AG09309 (cell line): ENCODE measurements around the gene PIGZ.

Source experiments
- DNase-seq: peaks from one replicate; pipeline ENCODE4 v3.0.0-alpha.2; 2010; ENCODE audit warnings: low read depth
- H3K4me3 ChIP-seq: 2 replicates; pipeline ENCODE4 v1.5.1; 2011; ENCODE audit warnings: mild to moderate bottlenecking, low read depth, low read length, moderate library complexity; ENCODE audit not compliant: control insufficient read depth
- CTCF ChIP-seq: IDR thresholded peaks from 2 replicates; pipeline ENCODE4 v1.5.1; 2011; ENCODE audit warnings: mild to moderate bottlenecking, low read depth, low read length, inconsistent platforms; ENCODE audit not compliant: insufficient read depth, control insufficient read depth; ENCODE audit errors: missing control alignments

PIGZ gene

GRCh38 chr3:196963631-196963953, 5.0 kb downstream of the PIGZ start:
- TF ChIP-seq CTCF: no peak
- no peak overlapping the region for H3K4me3 ChIP-seq

DNA sequence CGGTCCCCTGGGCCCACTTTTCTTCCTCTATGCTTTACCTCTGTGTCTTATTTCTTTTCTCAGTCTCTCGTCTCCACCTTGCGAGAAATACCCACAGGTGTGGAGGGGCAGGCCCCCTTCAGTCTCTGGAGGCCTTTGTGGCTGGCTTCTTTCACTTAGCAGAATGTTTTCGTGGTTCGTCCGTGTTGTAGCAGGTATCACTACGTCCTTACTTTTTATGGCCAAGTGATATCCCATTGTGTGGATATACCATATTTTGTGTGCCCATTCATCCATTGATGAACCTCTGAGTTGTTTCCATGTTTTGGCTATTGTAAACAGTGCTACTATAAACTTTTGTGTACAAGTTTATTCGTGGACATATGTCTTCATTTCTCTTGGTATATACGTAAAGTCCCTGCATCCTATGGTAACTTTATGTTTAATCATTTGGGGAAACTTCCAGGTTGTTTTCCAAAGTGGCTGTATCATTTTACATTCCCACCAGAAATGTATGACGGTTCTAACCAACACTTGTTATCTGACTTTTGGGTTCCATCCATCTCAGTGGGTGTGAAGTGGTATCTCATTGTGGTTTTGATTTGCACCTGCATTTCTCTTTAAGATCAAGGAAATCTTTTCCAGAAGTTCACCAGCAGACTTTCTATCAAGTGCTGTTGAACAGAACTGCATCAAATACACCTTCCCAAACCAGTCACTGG, 5.6 kb downstream of the PIGZ start:
- no peak for DNase-seq
- no peak for TF ChIP-seq CTCF

More at GRCh38 chr3:196963631-196963953, 5.0 kb downstream of the PIGZ start:
- DNase-seq: no peak

DNA sequence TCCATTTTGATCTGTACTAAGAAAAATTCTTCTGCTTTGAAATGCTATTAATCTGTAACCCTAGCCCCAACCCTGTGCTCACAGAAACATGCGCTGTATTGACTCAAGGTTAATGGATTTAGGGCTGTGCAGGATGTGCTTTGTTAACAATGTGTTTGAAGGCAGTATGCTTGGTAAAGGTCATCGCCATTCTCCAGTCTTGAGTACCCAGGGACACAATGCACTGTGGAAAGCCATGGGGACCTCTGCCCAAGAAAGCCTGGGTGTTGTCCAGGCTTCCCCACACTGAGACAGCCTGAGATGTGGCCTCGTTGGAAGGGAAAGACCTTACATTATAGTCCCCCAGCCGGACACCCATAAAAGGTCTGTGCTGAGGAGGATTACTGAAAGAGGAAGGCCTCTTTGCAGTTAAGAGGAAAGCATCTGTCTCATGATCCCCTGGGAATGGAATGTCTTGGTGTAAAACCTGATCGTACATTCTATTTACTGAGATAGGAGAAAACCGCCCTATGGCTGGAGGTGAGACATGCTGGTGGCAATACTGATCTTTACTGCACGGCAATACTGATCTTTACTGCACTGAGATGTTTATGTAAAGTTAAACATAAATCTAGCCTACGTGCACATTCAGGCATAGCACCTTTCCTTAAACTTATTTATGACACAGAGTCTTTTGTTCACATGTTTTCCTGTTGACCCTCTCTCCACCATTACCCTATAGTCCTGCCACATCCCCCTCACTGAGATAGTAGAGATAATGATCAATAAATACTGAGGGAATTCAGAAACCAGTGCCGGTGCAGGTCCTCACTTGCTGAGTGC, 6.3 kb downstream of the PIGZ start:
- no peak for TF ChIP-seq CTCF
- no peak overlapping the region for H3K4me3 ChIP-seq
- DNase-seq: no peak

More for the DNA sequence above, 5.6 kb downstream of the PIGZ start:
- H3K4me3 ChIP-seq: no peak overlapping the region

- DNase-seq: no peak
- no peak for TF ChIP-seq CTCF
- no peak overlapping the region for H3K4me3 ChIP-seq
These were observed 13.8 kb downstream of the PIGZ start for GRCh38 chr3:196954832-196955231.

DNA sequence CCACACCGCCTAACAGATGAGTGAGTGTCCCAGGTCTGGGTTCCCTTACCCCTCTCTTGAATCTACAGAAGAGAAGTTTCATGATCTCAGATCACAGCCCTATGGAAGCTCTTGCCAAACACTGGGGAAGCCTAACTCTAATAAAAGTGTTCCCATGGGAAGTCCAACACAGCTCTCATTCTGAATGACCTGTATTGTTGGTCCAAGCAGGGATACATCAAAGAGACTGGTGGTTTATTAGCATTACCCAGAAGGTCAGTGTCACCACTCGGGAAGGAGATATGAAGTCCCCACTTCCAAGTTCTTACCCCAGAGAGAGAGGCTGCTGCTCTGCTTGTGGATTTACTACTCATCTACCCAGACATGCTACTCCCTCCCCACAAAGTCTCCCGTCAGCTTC, 17.3 kb downstream of the PIGZ start:
- no peak for DNase-seq
- no peak overlapping the region for H3K4me3 ChIP-seq
- TF ChIP-seq CTCF: no peak

- H3K4me3 ChIP-seq: no peak overlapping the region
- TF ChIP-seq CTCF: no peak
- DNase-seq: no peak
These were observed 18.9 kb downstream of the PIGZ start for GRCh38 chr3:196949750-196950149.
